Natural killer cell treated with Interleukin-12 subunit alpha and Interleukin-12 subunit beta and Interleukin-15 and Interleukin-18, amount 100 ng/mL, for 72 hours (primary cell): Measurements from ENCODE around the gene FOXA2. TPM values are rescaled to one million over a fixed set of nuclear protein-coding genes. Genes with fewer than 3 reads are reported as not detected.

ENCODE experiments used
- ATAC-seq, 2 donors: fragments of 150-1000 bp; cut with Tn5 transposase in 1 of 2; sonication (Bioruptor Pico), chemical (Tn5 transposase) in 1 of 2; 2 replicates each; pipeline ENCODE4 v1.10.0; 2021
- DNase-seq: peaks from one replicate; pipeline ENCODE4 v3.0.0; 2022; ENCODE audit warnings: low spot score
- H3K27ac Mint-ChIP-seq, 2 donors: 1 replicate in 1 of 2; 2 replicates in 1 of 2; pipeline ENCODE4 v1.8.0; 2022; ENCODE audit warnings: mixed read lengths in 2 of 2, mild to moderate bottlenecking in 1 of 2, moderate library complexity in 1 of 2
- H3K27me3 Mint-ChIP-seq, 2 donors: 1 replicate in 1 of 2; 2 replicates in 1 of 2; pipeline ENCODE4 v1.8.0; 2022; ENCODE audit warnings: mixed read lengths in 2 of 2
- H3K36me3 Mint-ChIP-seq: one replicate; pipeline ENCODE4 v1.8.0; 2022; ENCODE audit warnings: mixed read lengths
- H3K4me1 Mint-ChIP-seq, 2 donors: 1 replicate in 1 of 2; 2 replicates in 1 of 2; pipeline ENCODE4 v1.8.0; 2022; ENCODE audit warnings: low read depth in 2 of 2, mixed read lengths in 2 of 2, mild to moderate bottlenecking in 1 of 2
- H3K4me3 Mint-ChIP-seq: one replicate; pipeline ENCODE4 v1.8.0; 2022; ENCODE audit warnings: mixed read lengths
- H3K9me3 Mint-ChIP-seq: 2 replicates; pipeline ENCODE4 v1.8.0; 2022; ENCODE audit warnings: mixed read lengths
- total RNA-seq, 2 donors: library from RNA; stranded (reverse); gene quantifications; one replicate each; pipeline ENCODE4 v1.2.3, GENCODE V29; 2022

Gene FOXA2
- total RNA-seq, 2 donors from 2014 or later: not detected

DNA sequence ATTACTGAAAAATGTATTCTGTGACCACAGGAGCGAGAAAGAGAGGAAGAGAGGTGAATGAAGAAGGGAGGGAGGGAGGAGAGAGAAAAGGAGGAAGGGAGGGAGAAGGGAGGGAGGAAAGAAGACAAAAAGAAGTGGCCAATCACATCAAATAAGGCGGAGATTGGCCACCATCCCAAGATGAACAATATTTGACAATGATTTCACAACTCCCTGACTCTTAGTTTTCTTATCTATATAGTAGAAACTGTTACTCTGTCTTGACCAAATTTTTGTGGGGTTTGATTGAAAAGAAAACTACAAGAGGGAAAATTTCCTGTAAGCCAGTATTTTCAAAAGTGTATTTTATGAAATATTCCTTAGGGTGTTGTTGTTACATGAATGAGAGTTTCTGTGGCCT, 52.6 kb downstream of the FOXA2 start:
- no peak for DNase-seq
- Mint-ChIP-seq H3K4me3 (no peak overlapping the region), H3K27me3 (no peaks in the 10 kb centered on the region), H3K9me3 (no peaks in the 10 kb centered on the region), H3K27ac (no peak overlapping the region), H3K36me3 (no peaks in the 10 kb centered on the region), H3K4me1 (no peaks in the 10 kb centered on the region)
- no peak for ATAC-seq

- Mint-ChIP-seq H3K4me1 (no peaks in the 10 kb centered on the region), H3K4me3 (no peak overlapping the region), H3K9me3 (no peaks in the 10 kb centered on the region), H3K27ac (no peak overlapping the region), H3K27me3 (no peaks in the 10 kb centered on the region), H3K36me3 (no peaks in the 10 kb centered on the region)
- no peak for DNase-seq
- ATAC-seq: no peak
These were observed 53.2 kb downstream of the FOXA2 start for GRCh38 chr20:22531056-22531615.
